M059J (cell line): Measurements from ENCODE around the gene CEP250. TPM values are rescaled to one million over a fixed set of nuclear protein-coding genes. Genes with fewer than 3 reads are reported as not detected.
"Not testable (repeated sequence)": the region's sequence is repeated elsewhere in the genome, so short reads cannot be mapped to it uniquely, and the experiment has no call there.

ENCODE experiments used
- DNase-seq: peaks from one replicate; pipeline ENCODE4 v3.0.0-alpha.2; 2012; ENCODE audit warnings: low read depth
- total RNA-seq: library from RNA; depleted of rRNA; stranded (reverse); fragments of >200 nt; shearing (Covaris generic); gene quantifications from 2 replicates; pipeline ENCODE4 v1.2.3, GENCODE V29; 2014; rRNA removed

CEP250 gene
- total RNA-seq = 18.9 and 71.9 TPM in 2 replicates

- DNase-seq = peak; percentile 96
Observed at GRCh38 chr20:35454881-35455609, at the start of gene CEP250. Gene CEP250 (plus strand): TSS chr20:35455598. CDS start chr20:35462368, 6,770 bp downstream.

GRCh38 chr20:35405775-35406174, 49.6 kb upstream of the CEP250 start:
- no peak for DNase-seq

- no peak for DNase-seq
Observed at GRCh38 chr20:35408270-35408669, 47.1 kb upstream of the CEP250 start.

- no peak for DNase-seq
Observed at GRCh38 chr20:35409542-35409941, 45.9 kb upstream of the CEP250 start.

- DNase-seq = no peak
Observed at GRCh38 chr20:35410613-35411012, 44.8 kb upstream of the CEP250 start.

- DNase-seq = no peak
Observed at GRCh38 chr20:35421322-35421721, 34.1 kb upstream of the CEP250 start.

- no peak for DNase-seq
Observed at GRCh38 chr20:35431621-35432429, 23.6 kb upstream of the CEP250 start.

- no peak for DNase-seq
Observed at GRCh38 chr20:35432430-35432735, 23.0 kb upstream of the CEP250 start.

GRCh38 chr20:35433337-35433736, 22.1 kb upstream of the CEP250 start:
- no peak for DNase-seq

GRCh38 chr20:35434085-35435005, 21.1 kb upstream of the CEP250 start:
- DNase-seq = no peak

GRCh38 chr20:35436177-35436573, 19.2 kb upstream of the CEP250 start:
- no peak for DNase-seq

- DNase-seq = no peak
Observed at GRCh38 chr20:35437599-35437998, 17.8 kb upstream of the CEP250 start.

- DNase-seq = peak; percentile 97
Observed at GRCh38 chr20:35443003-35443402, 12.4 kb upstream of the CEP250 start.

- no peak for DNase-seq
Observed at GRCh38 chr20:35444226-35444625, 11.2 kb upstream of the CEP250 start.

GRCh38 chr20:35446356-35447078, 8.9 kb upstream of the CEP250 start:
- DNase-seq = no peak

- peak; percentile 90 for DNase-seq
Observed at GRCh38 chr20:35447082-35447789, 8.2 kb upstream of the CEP250 start.

GRCh38 chr20:35448788-35449373, 6.5 kb upstream of the CEP250 start:
- no peak for DNase-seq

GRCh38 chr20:35449855-35450254, 5.5 kb upstream of the CEP250 start:
- DNase-seq = not testable (repeated sequence)

- no peak for DNase-seq
Observed at GRCh38 chr20:35451295-35451694, 4.1 kb upstream of the CEP250 start.

GRCh38 chr20:35453647-35454046, 1.8 kb upstream of the CEP250 start:
- no peak for DNase-seq
